ENCODE data around the gene CETN1. TPM values are rescaled to one million over a fixed set of nuclear protein-coding genes. Genes with fewer than 3 reads are reported as not detected.

CETN1 gene
- total and polyA plus RNA-seq, 2 of the 13 experiments (the other 11 are each of a cell fraction or from before 2014, with no cell fraction given): not detected

- ChIA-PET CTCF (ENCODE audit: low intra/inter-chr PET ratio, low total read pairs) (no interaction called here), POLR2A (no interaction called here)
- no peak overlapping the region for H2AFZ ChIP-seq (ENCODE audit: low read length)
- no peak overlapping the region for H3K9ac ChIP-seq (ENCODE audit: insufficient read depth, low read depth, low read length)
- H3K27ac ChIP-seq (ENCODE audit: extremely low read length, insufficient read depth, low read length): no peak overlapping the region
- intact Hi-C loops (cut with micrococcal nuclease; ENCODE audit: unreplicated experiment): no loop called here
- peaks cover 13% of the 10 kb centered on the region for H3K4me1 ChIP-seq (ENCODE audit: insufficient read depth, low read length)
- no peak for TF ChIP-seq RCOR2 (CRISPR knock-in tag; IDR thresholded peaks at IDR 0.05)
- TF ChIP-seq FIP1L1 (IDR thresholded peaks at IDR 0.05; ENCODE audit: borderline replicate concordance, insufficient read depth, low read depth, low read length): no peak
- TF ChIP-seq ZNF17 (CRISPR knock-in tag; IDR thresholded peaks at IDR 0.05): no peak
- TF ChIP-seq BCL3 (CRISPR knock-in tag; IDR thresholded peaks at IDR 0.05): no peak
- TF ChIP-seq ZNF569 (CRISPR knock-in tag; IDR thresholded peaks at IDR 0.05; ENCODE audit: borderline replicate concordance): no peak
- TF ChIP-seq ZMAT5 (CRISPR knock-in tag; IDR thresholded peaks at IDR 0.05; ENCODE audit: borderline replicate concordance, low read depth): no peak
- no peak for TF ChIP-seq HMGA1 (CRISPR knock-in tag; conservative IDR thresholded peaks at IDR 0.05)
- no peak for TF ChIP-seq TRIM24 (CRISPR knock-in tag; IDR thresholded peaks at IDR 0.05)
- no peak for TF ChIP-seq POGK (CRISPR knock-in tag; conservative IDR thresholded peaks at IDR 0.05)
- TF ChIP-seq ZNF460 (CRISPR knock-in tag; IDR thresholded peaks at IDR 0.05; ENCODE audit: borderline replicate concordance): no peak
- no peak for TF ChIP-seq JDP2 (CRISPR knock-in tag; IDR thresholded peaks at IDR 0.05; ENCODE audit: borderline replicate concordance)
- no peak for TF ChIP-seq BHLHE40 (IDR thresholded peaks at IDR 0.05; ENCODE audit: low read length)
- no peaks in the 10 kb centered on the region for H3K9me3 ChIP-seq (ENCODE audit: low read length)
- ATAC-seq (no peak), DNase-seq (ENCODE audit: low spot score) (no peak), FAIRE-seq (no peak)
- 37% methylated on average over 4 of the region's 4 CpGs for WGBS (ENCODE audit: low lambda C conversion rate)
- in situ Hi-C loops (cut with HindIII; ENCODE audit: extremely low pct_ligation_motif_present, low pct_unique_long_range_greater_than_20kb): no loop called here
- H3K79me2 ChIP-seq (ENCODE audit: insufficient read depth, low read length): no peaks in the 10 kb centered on the region
- no peak overlapping the region for H3K4me2 ChIP-seq (ENCODE audit: low read depth, low read length)
- no peaks in the 10 kb centered on the region for H3K36me3 ChIP-seq (replicated peaks in 1 of 2; ENCODE audit: control insufficient read depth in 1 of 2, insufficient read depth in 2 of 2, low read length in 2 of 2)
- no peaks in the 10 kb centered on the region for H3K27me3 ChIP-seq (ENCODE audit: control insufficient read depth in 1 of 2, insufficient read depth in 2 of 2, low read length in 2 of 2)
- H4K20me1 ChIP-seq (ENCODE audit: insufficient read depth, low read length): no peaks in the 10 kb centered on the region
- BruUV-seq (replicated peaks): no TSS peak
- H3K4me3 ChIP-seq (replicated peaks in 1 of 3; ENCODE audit: insufficient read depth in 1 of 3, low read depth in 2 of 3, low read length in 3 of 3): no peak overlapping the region
These were observed 36.6 kb upstream of the CETN1 start for GRCh38 chr18:543447-544078.

Data from HepG2 (cell line).